ENCODE measurements around the gene AK2. TPM values are rescaled to one million over a fixed set of nuclear protein-coding genes. Genes with fewer than 3 reads are reported as not detected.
A peak's percentile ranks its signal among the peaks of the same experiment; 100 is the strongest.

Gene AK2
- total RNA-seq, 2 donors from 2014 or later, result 114 to 118 TPM

- H3K9me3 Mint-ChIP-seq, result no peaks in the 10 kb centered on the region
- H3K4me3 Mint-ChIP-seq, result peak overlapping the region; percentile 70
- H3K36me3 Mint-ChIP-seq (ENCODE audit: low read depth), result no peaks in the 10 kb centered on the region
- H3K27me3 Mint-ChIP-seq (ENCODE audit: insufficient read depth), result peaks cover 16% of the 10 kb centered on the region
- no peak for TF ChIP-seq CTCF (conservative IDR thresholded peaks at IDR 0.05)
- Histone ChIP-seq H3K4me1 (ENCODE audit: control insufficient read depth, insufficient read depth, low read length) (peaks cover 3% of the 10 kb centered on the region), H3K9ac (ENCODE audit: extremely low read depth, low read length, poor library complexity, severe bottlenecking) (peak overlapping the region; percentile 23), H3K27me3 (ENCODE audit: control insufficient read depth, insufficient read depth, low read length, poor library complexity, severe bottlenecking) (no peaks in the 10 kb centered on the region), H3K27ac (ENCODE audit: low read depth, low read length) (no peak overlapping the region), H3K36me3 (ENCODE audit: control insufficient read depth, insufficient read depth, low read length) (no peaks in the 10 kb centered on the region), H3K9me3 (ENCODE audit: control insufficient read depth, low read length) (no peaks in the 10 kb centered on the region), H3K4me3 (ENCODE audit: low read length) (peak overlapping the region; percentile 86)
- no peak overlapping the region for H3K27ac Mint-ChIP-seq
- peaks cover 19% of the 10 kb centered on the region for H3K4me1 Mint-ChIP-seq
- no peak for DNase-seq
- 85 to 92% methylated on average over 6 of the region's 6 CpGs for WGBS, 2 experiments (ENCODE audit: insufficient coverage in 1 of 2, insufficient read length in 1 of 2)
Observed at GRCh38 chr1:32962248-32962896, 74.3 kb downstream of the AK2 start.

GRCh38 chr1:32960819-32961355, 75.8 kb downstream of the AK2 start:
- Histone ChIP-seq H3K27ac (ENCODE audit: low read depth, low read length) (no peak overlapping the region), H3K36me3 (ENCODE audit: control insufficient read depth, insufficient read depth, low read length) (no peaks in the 10 kb centered on the region), H3K4me3 (ENCODE audit: low read length) (no peak overlapping the region), H3K9me3 (ENCODE audit: control insufficient read depth, low read length) (no peaks in the 10 kb centered on the region), H3K27me3 (ENCODE audit: control insufficient read depth, insufficient read depth, low read length, poor library complexity, severe bottlenecking) (no peaks in the 10 kb centered on the region), H3K9ac (ENCODE audit: extremely low read depth, low read length, poor library complexity, severe bottlenecking) (no peak overlapping the region), H3K4me1 (ENCODE audit: control insufficient read depth, insufficient read depth, low read length) (peaks cover 3% of the 10 kb centered on the region)
- no peak for DNase-seq
- H3K4me1 Mint-ChIP-seq, result peaks cover 19% of the 10 kb centered on the region
- no peak overlapping the region for H3K4me3 Mint-ChIP-seq
- H3K9me3 Mint-ChIP-seq, result no peaks in the 10 kb centered on the region
- peaks cover 5% of the 10 kb centered on the region for H3K27me3 Mint-ChIP-seq (ENCODE audit: insufficient read depth)
- no peak for TF ChIP-seq CTCF (conservative IDR thresholded peaks at IDR 0.05)
- no peak overlapping the region for H3K27ac Mint-ChIP-seq
- 88 to 95% methylated on average over 7 to 8 of the region's 8 CpGs for WGBS, 2 experiments (ENCODE audit: insufficient coverage in 1 of 2, insufficient read length in 1 of 2)
- no peaks in the 10 kb centered on the region for H3K36me3 Mint-ChIP-seq (ENCODE audit: low read depth)

GRCh38 chr1:32960342-32960741, 76.3 kb downstream of the AK2 start:
- no peak for TF ChIP-seq CTCF (conservative IDR thresholded peaks at IDR 0.05)
- Mint-ChIP-seq H3K4me3 (no peak overlapping the region), H3K36me3 (ENCODE audit: low read depth) (peaks cover 3% of the 10 kb centered on the region), H3K27me3 (ENCODE audit: insufficient read depth) (peaks cover 5% of the 10 kb centered on the region), H3K27ac (no peak overlapping the region), H3K9me3 (no peaks in the 10 kb centered on the region), H3K4me1 (peaks cover 19% of the 10 kb centered on the region)
- Histone ChIP-seq H3K4me3 (ENCODE audit: low read length) (no peak overlapping the region), H3K27me3 (ENCODE audit: control insufficient read depth, insufficient read depth, low read length, poor library complexity, severe bottlenecking) (no peaks in the 10 kb centered on the region), H3K27ac (ENCODE audit: low read depth, low read length) (no peak overlapping the region), H3K4me1 (ENCODE audit: control insufficient read depth, insufficient read depth, low read length) (peaks cover 3% of the 10 kb centered on the region), H3K9me3 (ENCODE audit: control insufficient read depth, low read length) (no peaks in the 10 kb centered on the region), H3K9ac (ENCODE audit: extremely low read depth, low read length, poor library complexity, severe bottlenecking) (no peak overlapping the region), H3K36me3 (ENCODE audit: control insufficient read depth, insufficient read depth, low read length) (no peaks in the 10 kb centered on the region)
- 82 to 83% methylated on average over 2 of the region's 2 CpGs for WGBS, 2 experiments (ENCODE audit: insufficient coverage in 1 of 2, insufficient read length in 1 of 2)
- no peak for DNase-seq
